SK-N-SH treated with all-trans-retinoic acid at 6 μM for 48 hours (cell line): ENCODE results near the gene CDH5.
"Not testable (repeated sequence)": the region's sequence is repeated elsewhere in the genome, so short reads cannot be mapped to it uniquely, and the experiment has no call there.

ENCODE experiments used
- ATAC-seq: fragments of 200-7000 bp; cut with Tn5 transposase; 3 replicates; pipeline ENCODE4 v1.9.1; 2020; ENCODE audit warnings: mild to moderate bottlenecking, moderate library complexity
- ESRRG ChIP-seq: fragments of 250-450 bp; sonication (Bioruptor Pico); IDR thresholded peaks from 2 replicates; pipeline ENCODE4 v1.6.1; 2021; ENCODE audit warnings: mild to moderate bottlenecking
- OSR1 ChIP-seq: fragments of 250-450 bp; sonication (Bioruptor Pico); IDR thresholded peaks from 2 replicates; pipeline ENCODE4 v1.8.0; 2022; ENCODE audit warnings: moderate library complexity, mild to moderate bottlenecking, inconsistent platforms
- TCF4 ChIP-seq: fragments of 250-450 bp; sonication (Bioruptor Pico); IDR thresholded peaks from 2 replicates; pipeline ENCODE4 v1.8.0; 2021; ENCODE audit warnings: mild to moderate bottlenecking, moderate library complexity, borderline replicate concordance
- ZC3H10 ChIP-seq: fragments of 250-450 bp; sonication (Bioruptor Pico); IDR thresholded peaks from 2 replicates; pipeline ENCODE4 v1.5.1; 2021; ENCODE audit warnings: mild to moderate bottlenecking, moderate library complexity
- ZNF565 ChIP-seq: fragments of 450-650 bp; formaldehyde crosslinking; conservative IDR thresholded peaks from 2 replicates; pipeline ENCODE4 v1.5.0; 2020; ENCODE audit warnings: low read depth, mild to moderate bottlenecking, moderate library complexity

Gene CDH5

DNA sequence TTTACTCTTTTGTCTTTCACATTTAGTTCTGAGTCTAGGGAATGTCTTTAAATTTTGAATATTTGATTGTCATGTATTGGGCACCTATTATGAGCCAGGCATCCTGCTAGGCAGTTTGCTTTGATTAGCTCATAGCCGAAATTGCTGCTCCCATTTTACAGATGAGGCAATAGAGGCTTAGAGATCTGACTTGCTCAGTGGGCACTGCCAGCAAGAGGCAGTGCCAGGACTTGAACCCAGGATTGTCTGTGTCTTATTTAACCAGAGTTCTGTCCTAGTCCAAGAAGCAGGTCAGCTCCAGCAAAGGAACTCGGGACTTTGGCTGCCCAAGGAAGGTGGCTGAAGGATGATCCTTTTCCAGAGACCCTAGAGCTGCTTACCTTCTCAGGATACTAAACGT lies 85.1 kb downstream of the CDH5 start:
- ATAC-seq: no peak
- TF ChIP-seq TCF4: no peak
- TF ChIP-seq ZC3H10 (CRISPR knock-in tag): no peak
- no peak for TF ChIP-seq ZNF565 (CRISPR knock-in tag)
- TF ChIP-seq ESRRG (CRISPR knock-in tag): no peak
- TF ChIP-seq OSR1 (CRISPR knock-in tag): no peak

DNA sequence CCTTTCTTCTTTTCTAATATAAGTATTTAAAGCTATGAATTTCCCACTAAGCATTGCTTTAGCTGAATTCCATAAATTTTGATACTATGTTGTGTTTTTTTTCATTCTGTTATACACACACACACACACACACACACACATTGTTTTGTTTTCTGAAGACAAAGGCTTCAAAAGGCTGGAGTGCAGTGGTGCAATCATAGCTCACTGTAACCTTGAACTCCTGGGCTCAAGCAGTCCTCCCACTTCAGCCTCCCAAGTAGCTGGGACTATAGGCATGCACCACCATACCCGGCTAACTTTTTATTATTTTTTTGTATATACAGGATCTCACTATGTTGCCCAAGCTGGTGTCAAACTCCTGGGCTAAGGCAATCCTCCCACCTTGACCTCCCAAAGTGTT lies 86.7 kb downstream of the CDH5 start:
- not testable (repeated sequence) for ATAC-seq
